Germinal center (tissue), 1 donor: Measurements from ENCODE around the gene CTPS2.
"Not testable (repeated sequence)": the region's sequence is repeated elsewhere in the genome, so short reads cannot be mapped to it uniquely, and the experiment has no call there.

Experiments used
- DNase-seq: peaks from one replicate; pipeline ENCODE4 v3.0.0; 2012; ENCODE audit warnings: mixed read lengths, low spot score

Gene CTPS2

GRCh38 chrX:16712548-16713155 lies at the start of gene CTPS2:
CTPS2 (minus strand) TSS chrX:16712669; CDS start chrX:16702902, 9,767 bp downstream.
- DNase-seq, result peak; percentile 57

GRCh38 chrX:16761500-16761899 lies 49.0 kb upstream of the CTPS2 start:
- not testable (repeated sequence) for DNase-seq

GRCh38 chrX:16756724-16757123 lies 44.3 kb upstream of the CTPS2 start:
- no peak for DNase-seq

GRCh38 chrX:16754019-16754418 lies 41.5 kb upstream of the CTPS2 start:
- DNase-seq, result no peak

- no peak for DNase-seq
Measured at GRCh38 chrX:16750136-16750535, 37.7 kb upstream of the CTPS2 start.

GRCh38 chrX:16748425-16748824 lies 36.0 kb upstream of the CTPS2 start:
- no peak for DNase-seq

- DNase-seq, result no peak
Measured at GRCh38 chrX:16745659-16746058, 33.2 kb upstream of the CTPS2 start.

GRCh38 chrX:16745102-16745501 lies 32.6 kb upstream of the CTPS2 start:
- DNase-seq, result no peak

- DNase-seq, result no peak
Measured at GRCh38 chrX:16743604-16744325, 31.3 kb upstream of the CTPS2 start.

GRCh38 chrX:16739574-16739973 lies 27.1 kb upstream of the CTPS2 start:
- no peak for DNase-seq

- no peak for DNase-seq
Measured at GRCh38 chrX:16737024-16737423, 24.6 kb upstream of the CTPS2 start.

GRCh38 chrX:16733013-16733412 lies 20.5 kb upstream of the CTPS2 start:
- no peak for DNase-seq

- no peak for DNase-seq
Measured at GRCh38 chrX:16730450-16730849, 18.0 kb upstream of the CTPS2 start.

- DNase-seq, result no peak
Measured at GRCh38 chrX:16727637-16728036, 15.2 kb upstream of the CTPS2 start.

- DNase-seq, result not testable (repeated sequence)
Measured at GRCh38 chrX:16726347-16726988, 14.0 kb upstream of the CTPS2 start.

GRCh38 chrX:16725072-16725471 lies 12.6 kb upstream of the CTPS2 start:
- no peak for DNase-seq

GRCh38 chrX:16722481-16722880 lies 10.0 kb upstream of the CTPS2 start:
- no peak for DNase-seq

GRCh38 chrX:16719334-16720084 lies 7.0 kb upstream of the CTPS2 start, which contains the start of gene SYAP1:
SYAP1 (plus strand) TSS chrX:16719612; CDS start chrX:16719725, 113 bp downstream.
- peak; percentile 72 for DNase-seq

GRCh38 chrX:16718824-16719333 lies 6.4 kb upstream of the CTPS2 start:
- DNase-seq, result no peak

- not testable (repeated sequence) for DNase-seq
Measured at GRCh38 chrX:16716451-16716850, 4.0 kb upstream of the CTPS2 start.

- DNase-seq, result not testable (repeated sequence)
Measured at GRCh38 chrX:16715638-16716037, 3.2 kb upstream of the CTPS2 start.

- DNase-seq, result no peak
Measured at GRCh38 chrX:16714504-16714903, 2.0 kb upstream of the CTPS2 start.
